Measurements from ENCODE around the gene DHRS2.

The DHRS2 gene

GRCh38 chr14:23612802-23613201, 23.4 kb upstream of the DHRS2 start:
- no peak for DNase-seq

- DNase-seq: no peak
These were observed 22.7 kb upstream of the DHRS2 start for GRCh38 chr14:23613242-23614070.

GRCh38 chr14:23614395-23614828, 21.8 kb upstream of the DHRS2 start:
- DNase-seq: no peak

- DNase-seq: no peak
These were observed 20.3 kb upstream of the DHRS2 start for GRCh38 chr14:23615856-23616255.

GRCh38 chr14:23617539-23617938, 18.6 kb upstream of the DHRS2 start:
- DNase-seq: no peak

- DNase-seq: no peak
These were observed 17.7 kb upstream of the DHRS2 start for GRCh38 chr14:23618415-23618988.

GRCh38 chr14:23620177-23620702, 15.9 kb upstream of the DHRS2 start:
- DNase-seq: no peak

GRCh38 chr14:23621204-23621931, 14.8 kb upstream of the DHRS2 start:
- no peak for DNase-seq

GRCh38 chr14:23621932-23622730, 14.0 kb upstream of the DHRS2 start:
- no peak for DNase-seq

- DNase-seq: no peak
These were observed 13.2 kb upstream of the DHRS2 start for GRCh38 chr14:23622990-23623389.

- DNase-seq: no peak
These were observed 12.2 kb upstream of the DHRS2 start for GRCh38 chr14:23623962-23624361.

- DNase-seq: no peak
These were observed 11.2 kb upstream of the DHRS2 start for GRCh38 chr14:23624830-23625404.

- no peak for DNase-seq
These were observed 9.2 kb upstream of the DHRS2 start for GRCh38 chr14:23626946-23627345.

- no peak for DNase-seq
These were observed 8.2 kb upstream of the DHRS2 start for GRCh38 chr14:23627961-23628360.

- no peak for DNase-seq
These were observed 7.0 kb upstream of the DHRS2 start for GRCh38 chr14:23629204-23629603.

- DNase-seq: no peak
These were observed 6.2 kb upstream of the DHRS2 start for GRCh38 chr14:23629832-23630396.

GRCh38 chr14:23630687-23631086, 5.5 kb upstream of the DHRS2 start:
- no peak for DNase-seq

- DNase-seq: no peak
These were observed 4.9 kb upstream of the DHRS2 start for GRCh38 chr14:23631234-23631633.

- peak; percentile 78 for DNase-seq
These were observed 4.3 kb upstream of the DHRS2 start for GRCh38 chr14:23631702-23632460.

GRCh38 chr14:23632461-23633159, 3.6 kb upstream of the DHRS2 start:
- DNase-seq: no peak
